HG02678 (cell line): ENCODE measurements around the gene CASTOR1.

ENCODE experiments used
- ATAC-seq: cut with Tn5 transposase; IDR thresholded peaks from one replicate; pipeline ENCODE4 v1.9.1; 2021; ENCODE audit warnings: mild to moderate bottlenecking, moderate library complexity; ENCODE audit not compliant: unreplicated experiment

CASTOR1 gene

GRCh38 chr22:30301995-30302809 lies 12.9 kb upstream of the CASTOR1 start:
- no peak for ATAC-seq

- no peak for ATAC-seq
Observed at GRCh38 chr22:30299322-30299721, 10.0 kb upstream of the CASTOR1 start.

- ATAC-seq = no peak
Observed at GRCh38 chr22:30297991-30298701, 8.8 kb upstream of the CASTOR1 start.

GRCh38 chr22:30297276-30297990 lies 8.1 kb upstream of the CASTOR1 start:
- ATAC-seq = no peak

- no peak for ATAC-seq
Observed at GRCh38 chr22:30296833-30297232, 7.5 kb upstream of the CASTOR1 start.

GRCh38 chr22:30296324-30296723 lies 7.0 kb upstream of the CASTOR1 start:
- ATAC-seq = no peak

- no peak for ATAC-seq
Observed at GRCh38 chr22:30295576-30295975, 6.3 kb upstream of the CASTOR1 start.

GRCh38 chr22:30294830-30295229 lies 5.5 kb upstream of the CASTOR1 start:
- no peak for ATAC-seq

- no peak for ATAC-seq
Observed at GRCh38 chr22:30294066-30294465, 4.8 kb upstream of the CASTOR1 start.

GRCh38 chr22:30293026-30293425 lies 3.7 kb upstream of the CASTOR1 start:
- no peak for ATAC-seq

- ATAC-seq = no peak
Observed at GRCh38 chr22:30292069-30292970, 3.0 kb upstream of the CASTOR1 start.

- no peak for ATAC-seq
Observed at GRCh38 chr22:30291058-30291892, 2.0 kb upstream of the CASTOR1 start.

GRCh38 chr22:30290342-30291057 lies 1.2 kb upstream of the CASTOR1 start:
- no peak for ATAC-seq

GRCh38 chr22:30289980-30290313 lies 642 bp upstream of the CASTOR1 start:
- peak; percentile 14 for ATAC-seq

GRCh38 chr22:30288419-30289140 lies 725 bp downstream of the CASTOR1 start:
- ATAC-seq = no peak

GRCh38 chr22:30287648-30288418 lies 1.5 kb downstream of the CASTOR1 start:
- ATAC-seq = no peak

GRCh38 chr22:30286813-30287647 lies 2.3 kb downstream of the CASTOR1 start:
- no peak for ATAC-seq
